ENCODE results near the gene GADD45B. TPM values are rescaled to one million over a fixed set of nuclear protein-coding genes. Genes with fewer than 3 reads are reported as not detected.

The GADD45B gene
- polyA plus RNA-seq, 1 donor from 2014 or later, result not detected

DNA sequence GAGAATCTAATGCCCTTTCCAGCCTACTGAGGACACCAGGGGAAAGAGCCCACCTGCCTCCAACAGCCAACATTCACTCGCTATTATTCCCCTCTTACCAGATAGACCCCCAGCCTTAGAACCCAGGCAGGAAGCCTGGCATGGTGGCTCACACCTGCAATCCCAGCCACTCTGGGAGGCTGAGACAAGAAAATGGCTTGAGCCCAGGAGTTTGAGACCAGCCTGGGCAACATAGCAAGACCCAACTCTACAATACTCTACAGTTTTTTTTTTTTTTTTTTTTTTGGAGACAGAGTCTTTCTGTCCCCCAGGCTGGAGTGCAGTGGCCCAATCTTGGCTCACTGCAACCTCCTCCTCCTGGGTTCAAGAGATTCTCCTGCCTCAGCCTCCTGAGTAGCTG lies 15.7 kb upstream of the GADD45B start:
- H4K20me1 ChIP-seq (ENCODE audit: insufficient read depth), result no peaks in the 10 kb centered on the region
- H3K9ac ChIP-seq (ENCODE audit: low read length), result no peak overlapping the region
- no peaks in the 10 kb centered on the region for H3K9me3 ChIP-seq (ENCODE audit: low read length)
- TF ChIP-seq EP300 (conservative IDR thresholded peaks at IDR 0.05; ENCODE audit: poor library complexity, severe bottlenecking) (no peak), SMC3 (conservative IDR thresholded peaks at IDR 0.05; ENCODE audit: poor library complexity) (no peak), TAF1 (IDR thresholded peaks at IDR 0.05; ENCODE audit: low read depth) (no peak)
- TF ChIP-seq, protein P1, sequence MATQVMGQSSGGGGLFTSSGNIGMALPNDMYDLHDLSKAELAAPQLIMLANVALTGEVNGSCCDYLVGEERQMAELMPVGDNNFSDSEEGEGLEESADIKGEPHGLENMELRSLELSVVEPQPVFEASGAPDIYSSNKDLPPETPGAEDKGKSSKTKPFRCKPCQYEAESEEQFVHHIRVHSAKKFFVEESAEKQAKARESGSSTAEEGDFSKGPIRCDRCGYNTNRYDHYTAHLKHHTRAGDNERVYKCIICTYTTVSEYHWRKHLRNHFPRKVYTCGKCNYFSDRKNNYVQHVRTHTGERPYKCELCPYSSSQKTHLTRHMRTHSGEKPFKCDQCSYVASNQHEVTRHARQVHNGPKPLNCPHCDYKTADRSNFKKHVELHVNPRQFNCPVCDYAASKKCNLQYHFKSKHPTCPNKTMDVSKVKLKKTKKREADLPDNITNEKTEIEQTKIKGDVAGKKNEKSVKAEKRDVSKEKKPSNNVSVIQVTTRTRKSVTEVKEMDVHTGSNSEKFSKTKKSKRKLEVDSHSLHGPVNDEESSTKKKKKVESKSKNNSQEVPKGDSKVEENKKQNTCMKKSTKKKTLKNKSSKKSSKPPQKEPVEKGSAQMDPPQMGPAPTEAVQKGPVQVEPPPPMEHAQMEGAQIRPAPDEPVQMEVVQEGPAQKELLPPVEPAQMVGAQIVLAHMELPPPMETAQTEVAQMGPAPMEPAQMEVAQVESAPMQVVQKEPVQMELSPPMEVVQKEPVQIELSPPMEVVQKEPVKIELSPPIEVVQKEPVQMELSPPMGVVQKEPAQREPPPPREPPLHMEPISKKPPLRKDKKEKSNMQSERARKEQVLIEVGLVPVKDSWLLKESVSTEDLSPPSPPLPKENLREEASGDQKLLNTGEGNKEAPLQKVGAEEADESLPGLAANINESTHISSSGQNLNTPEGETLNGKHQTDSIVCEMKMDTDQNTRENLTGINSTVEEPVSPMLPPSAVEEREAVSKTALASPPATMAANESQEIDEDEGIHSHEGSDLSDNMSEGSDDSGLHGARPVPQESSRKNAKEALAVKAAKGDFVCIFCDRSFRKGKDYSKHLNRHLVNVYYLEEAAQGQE (IDR thresholded peaks at IDR 0.05; ENCODE audit: borderline replicate concordance), result no peak
- TF ChIP-seq, protein P2, sequence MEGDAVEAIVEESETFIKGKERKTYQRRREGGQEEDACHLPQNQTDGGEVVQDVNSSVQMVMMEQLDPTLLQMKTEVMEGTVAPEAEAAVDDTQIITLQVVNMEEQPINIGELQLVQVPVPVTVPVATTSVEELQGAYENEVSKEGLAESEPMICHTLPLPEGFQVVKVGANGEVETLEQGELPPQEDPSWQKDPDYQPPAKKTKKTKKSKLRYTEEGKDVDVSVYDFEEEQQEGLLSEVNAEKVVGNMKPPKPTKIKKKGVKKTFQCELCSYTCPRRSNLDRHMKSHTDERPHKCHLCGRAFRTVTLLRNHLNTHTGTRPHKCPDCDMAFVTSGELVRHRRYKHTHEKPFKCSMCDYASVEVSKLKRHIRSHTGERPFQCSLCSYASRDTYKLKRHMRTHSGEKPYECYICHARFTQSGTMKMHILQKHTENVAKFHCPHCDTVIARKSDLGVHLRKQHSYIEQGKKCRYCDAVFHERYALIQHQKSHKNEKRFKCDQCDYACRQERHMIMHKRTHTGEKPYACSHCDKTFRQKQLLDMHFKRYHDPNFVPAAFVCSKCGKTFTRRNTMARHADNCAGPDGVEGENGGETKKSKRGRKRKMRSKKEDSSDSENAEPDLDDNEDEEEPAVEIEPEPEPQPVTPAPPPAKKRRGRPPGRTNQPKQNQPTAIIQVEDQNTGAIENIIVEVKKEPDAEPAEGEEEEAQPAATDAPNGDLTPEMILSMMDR (IDR thresholded peaks at IDR 0.05; ENCODE audit: poor library complexity, severe bottlenecking), result no peak
- no peaks in the 10 kb centered on the region for H3K36me3 ChIP-seq (ENCODE audit: insufficient read depth, low read length)
- H2AFZ ChIP-seq (ENCODE audit: low read depth, low read length), result no peak overlapping the region
- H3K4me3 ChIP-seq (ENCODE audit: low read length), result no peak overlapping the region
- no peaks in the 10 kb centered on the region for H3K9me2 ChIP-seq (ENCODE audit: insufficient read depth, low read length)
- peaks cover 19% of the 10 kb centered on the region for H3K27me3 ChIP-seq (ENCODE audit: insufficient read depth, low read depth, low read length)
- no peak overlapping the region for H3K4me2 ChIP-seq (ENCODE audit: low read length)
- peaks cover 14% of the 10 kb centered on the region for H3K79me2 ChIP-seq (replicated peaks; ENCODE audit: insufficient read depth, low read length)
- no peak overlapping the region for H3K27ac ChIP-seq (ENCODE audit: low read length)
- no peaks in the 10 kb centered on the region for H3F3A ChIP-seq (ENCODE audit: insufficient read depth, low read length, poor library complexity, severe bottlenecking)

DNA sequence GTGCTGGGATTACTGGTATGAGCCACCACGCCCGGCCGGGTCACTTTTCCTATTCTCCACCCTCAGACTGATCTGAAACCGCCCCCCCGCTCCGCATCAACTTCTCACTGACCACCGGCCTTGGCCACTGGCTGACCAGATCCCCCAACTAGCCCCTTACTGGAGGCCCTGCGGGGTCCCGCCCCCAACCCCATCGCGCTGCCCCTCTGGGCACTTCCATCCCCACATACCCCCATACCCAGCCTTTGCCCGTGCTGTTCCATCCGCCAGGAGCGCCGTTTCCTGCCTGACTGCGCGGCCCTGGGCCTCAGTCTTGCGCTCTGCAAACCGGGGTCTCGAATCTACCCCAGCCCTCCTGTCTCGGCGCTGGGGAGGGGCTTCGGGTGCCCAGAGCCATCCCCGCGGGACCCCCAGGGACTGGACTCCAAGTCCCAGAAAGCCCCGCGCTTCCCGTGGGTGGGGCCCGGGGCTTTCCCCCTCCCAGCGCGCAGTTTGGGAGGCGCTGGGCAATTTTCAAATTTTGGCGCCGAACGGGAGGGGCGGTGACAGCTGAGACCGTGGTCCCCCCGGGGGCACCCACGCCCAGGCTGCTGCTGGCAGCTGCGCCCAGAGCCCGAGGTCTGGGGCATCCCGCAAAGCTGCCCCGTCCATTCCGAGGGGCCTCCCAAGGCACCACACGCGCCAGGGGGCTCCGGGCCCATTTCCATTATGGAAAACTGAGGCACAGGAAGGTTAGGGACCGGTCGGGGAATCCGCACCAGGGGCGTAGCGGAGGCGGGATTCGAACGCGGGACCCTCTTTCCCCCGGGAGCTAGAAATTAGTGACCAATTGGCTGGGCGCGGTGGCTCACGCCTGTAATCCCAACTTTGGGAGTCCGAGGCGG lies 13.9 kb upstream of the GADD45B start:
- Histone ChIP-seq H3K27me3 (ENCODE audit: insufficient read depth, low read depth, low read length) (peaks cover 19% of the 10 kb centered on the region), H4K20me1 (ENCODE audit: insufficient read depth) (no peaks in the 10 kb centered on the region), H2AFZ (ENCODE audit: low read depth, low read length) (no peak overlapping the region), H3K4me3 (ENCODE audit: low read length) (peak overlapping the region; percentile 48), H3F3A (ENCODE audit: insufficient read depth, low read length, poor library complexity, severe bottlenecking) (no peaks in the 10 kb centered on the region), H3K36me3 (ENCODE audit: insufficient read depth, low read length) (no peaks in the 10 kb centered on the region), H3K27ac (ENCODE audit: low read length) (no peak overlapping the region), H3K4me2 (ENCODE audit: low read length) (no peak overlapping the region), H3K9ac (ENCODE audit: low read length) (no peak overlapping the region), H3K9me2 (ENCODE audit: insufficient read depth, low read length) (no peaks in the 10 kb centered on the region), H3K9me3 (ENCODE audit: low read length) (no peaks in the 10 kb centered on the region), H3K79me2 (replicated peaks; ENCODE audit: insufficient read depth, low read length) (no peaks in the 10 kb centered on the region)
- TF ChIP-seq, protein P2 (IDR thresholded peaks at IDR 0.05; ENCODE audit: poor library complexity, severe bottlenecking), result no peak
- TF ChIP-seq RAD21 (conservative IDR thresholded peaks at IDR 0.05) (no peak), EP300 (conservative IDR thresholded peaks at IDR 0.05; ENCODE audit: poor library complexity, severe bottlenecking) (no peak), EZH2 (IDR thresholded peaks at IDR 0.05; ENCODE audit: borderline replicate concordance, insufficient read depth, low read length, poor library complexity, severe bottlenecking) (no peak), TAF1 (IDR thresholded peaks at IDR 0.05; ENCODE audit: low read depth) (no peak), MXI1 (conservative IDR thresholded peaks at IDR 0.05; ENCODE audit: poor library complexity, severe bottlenecking) (no peak), POLR2AphosphoS5 (IDR thresholded peaks at IDR 0.05) (no peak), SMC3 (conservative IDR thresholded peaks at IDR 0.05; ENCODE audit: poor library complexity) (no peak)
- TF ChIP-seq, protein P1 (IDR thresholded peaks at IDR 0.05; ENCODE audit: borderline replicate concordance), result no peak

Measured in neural cell (in vitro differentiated cells).